Measurements from ENCODE around the gene PUSL1.

The PUSL1 gene

GRCh38 chr1:1359664-1360468 lies 51.5 kb downstream of the PUSL1 start:
- DNase-seq (ENCODE audit: low read depth): no peak
- H3K4me3 ChIP-seq (ENCODE audit: low read length): no peak overlapping the region
- no peak for TF ChIP-seq CTCF (IDR thresholded peaks at IDR 0.05; ENCODE audit: insufficient read depth, low read depth, low read length, missing control alignments)

- H3K4me3 ChIP-seq (ENCODE audit: low read length): no peak overlapping the region
- DNase-seq (ENCODE audit: low read depth): peak; percentile 69
- TF ChIP-seq CTCF (IDR thresholded peaks at IDR 0.05; ENCODE audit: insufficient read depth, low read depth, low read length, missing control alignments): no peak
Observed at GRCh38 chr1:1360506-1361169, 52.2 kb downstream of the PUSL1 start.

Data from epithelial cell of esophagus (primary cell).